Measurements from ENCODE around the gene IGHMBP2. TPM values are rescaled to one million over a fixed set of nuclear protein-coding genes. Genes with fewer than 3 reads are reported as not detected.

Gene IGHMBP2
- total RNA-seq, 1 donor from 2014 or later, result 8.7 TPM

GRCh38 chr11:68868221-68868835 lies 35.4 kb upstream of the IGHMBP2 start:
- no peak for TF ChIP-seq CTCF (IDR thresholded peaks at IDR 0.05; ENCODE audit: insufficient read depth, low read length, severe bottlenecking)
- H3K36me3 ChIP-seq (ENCODE audit: control insufficient read depth, insufficient read depth, low read length), result no peaks in the 10 kb centered on the region
- FAIRE-seq, result no peak
- no peak overlapping the region for H3K4me3 ChIP-seq (ENCODE audit: low read depth, low read length)
- peaks cover 2% of the 10 kb centered on the region for H3K27me3 ChIP-seq (ENCODE audit: control insufficient read depth, insufficient read depth, low read length)
- DNase-seq (ENCODE audit: low read depth), result no peak

GRCh38 chr11:68870470-68870869 lies 33.2 kb upstream of the IGHMBP2 start:
- Histone ChIP-seq H3K36me3 (ENCODE audit: control insufficient read depth, insufficient read depth, low read length) (no peaks in the 10 kb centered on the region), H3K4me3 (ENCODE audit: low read depth, low read length) (no peak overlapping the region), H3K27me3 (ENCODE audit: control insufficient read depth, insufficient read depth, low read length) (peaks cover 2% of the 10 kb centered on the region)
- FAIRE-seq (no peak), DNase-seq (ENCODE audit: low read depth) (no peak)
- TF ChIP-seq CTCF (IDR thresholded peaks at IDR 0.05; ENCODE audit: insufficient read depth, low read length, severe bottlenecking), result no peak

- no peak for TF ChIP-seq CTCF (IDR thresholded peaks at IDR 0.05; ENCODE audit: insufficient read depth, low read length, severe bottlenecking)
- Histone ChIP-seq H3K4me3 (ENCODE audit: low read depth, low read length) (no peak overlapping the region), H3K36me3 (ENCODE audit: control insufficient read depth, insufficient read depth, low read length) (no peaks in the 10 kb centered on the region), H3K27me3 (ENCODE audit: control insufficient read depth, insufficient read depth, low read length) (peaks cover 2% of the 10 kb centered on the region)
- FAIRE-seq (no peak), DNase-seq (ENCODE audit: low read depth) (peak; percentile 23)
Observed at GRCh38 chr11:68872216-68873003, 31.3 kb upstream of the IGHMBP2 start.

GRCh38 chr11:68878022-68878421 lies 25.7 kb upstream of the IGHMBP2 start:
- H3K36me3 ChIP-seq (ENCODE audit: control insufficient read depth, insufficient read depth, low read length), result no peaks in the 10 kb centered on the region
- H3K27me3 ChIP-seq (ENCODE audit: control insufficient read depth, insufficient read depth, low read length), result no peaks in the 10 kb centered on the region
- TF ChIP-seq CTCF (IDR thresholded peaks at IDR 0.05; ENCODE audit: insufficient read depth, low read length, severe bottlenecking), result no peak
- no peak overlapping the region for H3K4me3 ChIP-seq (ENCODE audit: low read depth, low read length)
- DNase-seq (ENCODE audit: low read depth), result no peak
- FAIRE-seq, result no peak

- no peak for TF ChIP-seq CTCF (IDR thresholded peaks at IDR 0.05; ENCODE audit: insufficient read depth, low read length, severe bottlenecking)
- no peaks in the 10 kb centered on the region for H3K27me3 ChIP-seq (ENCODE audit: control insufficient read depth, insufficient read depth, low read length)
- DNase-seq (ENCODE audit: low read depth) (no peak), FAIRE-seq (no peak)
- no peak overlapping the region for H3K4me3 ChIP-seq (ENCODE audit: low read depth, low read length)
- no peaks in the 10 kb centered on the region for H3K36me3 ChIP-seq (ENCODE audit: control insufficient read depth, insufficient read depth, low read length)
Observed at GRCh38 chr11:68880851-68881250, 22.8 kb upstream of the IGHMBP2 start.

Data from bronchial epithelial cell (primary cell).